Fibroblast of skin of abdomen (primary cell): ENCODE data around the gene GADD45A.

Experiments used
- DNase-seq: peaks from one replicate; pipeline ENCODE4 v3.0.0-alpha.2; 2013

GADD45A gene

DNA sequence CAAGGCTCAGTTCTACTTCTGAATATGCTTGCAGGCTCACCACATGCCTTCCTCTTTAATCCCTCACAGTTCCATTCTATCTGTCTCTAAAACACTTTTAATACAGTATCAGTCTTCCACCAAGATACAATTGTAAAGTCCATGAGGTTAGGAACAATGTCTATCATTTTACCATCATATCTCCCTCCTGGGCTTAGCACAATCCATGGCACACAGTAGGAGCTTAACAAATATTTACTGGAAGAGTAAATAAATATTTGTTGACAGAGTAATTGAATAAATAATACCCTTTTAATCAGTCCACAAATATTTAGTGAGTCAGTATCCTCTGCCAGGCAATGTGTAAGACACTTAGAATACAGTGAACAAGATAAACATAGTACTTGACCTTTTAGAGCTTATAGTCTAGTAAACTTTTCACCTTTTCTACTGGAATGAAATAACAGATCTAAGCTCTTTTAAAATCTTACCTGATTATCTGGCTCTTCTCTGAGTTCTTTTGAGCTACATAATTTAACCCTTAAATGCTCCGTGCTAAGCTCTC, 12.7 kb upstream of the GADD45A start:
- no peak for DNase-seq

DNA sequence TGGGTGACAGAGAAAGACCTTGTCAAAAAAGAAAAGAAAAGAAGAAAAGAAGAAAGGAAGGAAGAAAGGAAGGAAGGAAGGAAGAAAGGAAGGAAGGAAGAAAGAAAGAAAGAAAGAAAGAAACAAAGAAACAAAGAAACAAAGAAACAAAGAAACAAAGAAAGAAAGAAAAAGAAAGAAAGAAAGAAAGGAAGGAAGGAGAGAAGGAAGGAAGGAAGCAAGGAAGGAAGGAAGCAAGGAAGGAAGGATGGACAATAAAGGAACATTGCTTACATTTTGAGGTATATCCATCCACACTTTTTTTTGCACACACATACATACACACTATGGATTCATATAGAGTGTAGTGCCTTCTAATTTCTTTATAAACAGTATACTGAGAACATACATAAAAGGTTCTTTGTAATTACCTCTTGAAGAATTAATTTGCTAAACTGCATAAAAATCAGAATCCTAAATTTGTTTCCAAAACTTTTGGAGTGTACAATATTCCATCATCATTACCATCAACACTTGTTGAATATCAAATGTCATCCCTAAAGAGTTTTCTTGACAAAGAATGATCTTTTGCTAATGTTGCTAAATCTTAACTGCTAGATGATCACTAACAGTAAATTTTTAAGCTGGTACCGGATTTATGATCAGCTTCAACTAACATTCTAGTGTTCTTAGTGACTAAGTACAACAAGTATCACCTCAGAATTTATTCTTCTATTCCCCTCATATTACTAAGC, 11.4 kb upstream of the GADD45A start:
- DNase-seq = no peak

DNA sequence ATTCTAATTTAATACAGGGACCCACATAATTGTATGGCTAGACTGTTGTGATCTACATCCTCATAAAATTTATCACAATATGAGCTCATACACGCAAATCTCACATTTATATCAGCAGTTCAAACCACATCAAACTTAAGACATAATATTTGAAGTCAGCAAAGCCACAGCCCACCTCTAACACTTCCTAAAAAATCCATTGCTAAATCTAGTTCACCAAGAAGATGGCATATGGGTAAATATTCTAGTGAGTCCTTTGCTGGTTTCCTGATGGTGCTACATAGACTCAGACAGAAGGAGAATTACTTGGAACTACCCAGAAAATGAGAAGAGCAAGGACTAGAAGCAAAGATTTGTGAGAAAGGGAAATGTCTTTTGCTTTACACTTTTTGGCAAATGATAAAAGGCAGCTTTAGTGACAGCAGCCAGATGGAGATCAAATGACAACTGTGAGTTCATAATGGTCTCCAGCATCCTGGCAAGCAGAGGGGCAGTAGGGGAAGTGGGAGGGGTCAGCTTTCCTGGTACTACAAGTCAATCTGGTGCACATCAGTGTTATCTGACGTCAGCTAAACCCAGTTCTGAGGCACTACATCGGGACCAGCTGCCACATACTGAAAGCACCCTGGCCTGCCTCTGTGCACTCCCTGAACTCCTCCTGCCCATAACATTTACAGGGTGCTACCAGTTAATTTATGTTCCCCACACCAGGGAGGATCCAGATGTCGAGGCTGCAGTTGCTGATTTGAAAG, 10.6 kb upstream of the GADD45A start:
- peak; percentile 58 for DNase-seq

DNA sequence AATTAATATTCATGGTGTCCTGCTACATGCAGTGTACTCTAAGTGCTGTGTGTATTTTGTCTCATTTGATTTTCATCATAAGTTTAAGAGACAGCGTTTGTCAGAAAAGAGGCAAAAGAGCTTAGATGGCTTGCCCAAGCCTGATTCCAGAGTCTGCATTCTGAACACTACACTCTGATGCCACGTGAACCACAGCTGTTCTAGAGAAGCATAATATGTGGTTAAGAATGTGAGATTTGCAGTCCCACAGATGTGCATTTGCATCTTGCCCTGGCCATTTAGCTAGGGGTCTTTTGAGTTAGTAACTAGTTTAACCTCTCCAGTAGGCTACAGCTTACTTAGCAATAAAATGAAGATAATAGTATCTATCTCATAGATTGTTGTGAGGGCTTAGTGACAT, 9.2 kb upstream of the GADD45A start:
- DNase-seq = peak; percentile 59

DNA sequence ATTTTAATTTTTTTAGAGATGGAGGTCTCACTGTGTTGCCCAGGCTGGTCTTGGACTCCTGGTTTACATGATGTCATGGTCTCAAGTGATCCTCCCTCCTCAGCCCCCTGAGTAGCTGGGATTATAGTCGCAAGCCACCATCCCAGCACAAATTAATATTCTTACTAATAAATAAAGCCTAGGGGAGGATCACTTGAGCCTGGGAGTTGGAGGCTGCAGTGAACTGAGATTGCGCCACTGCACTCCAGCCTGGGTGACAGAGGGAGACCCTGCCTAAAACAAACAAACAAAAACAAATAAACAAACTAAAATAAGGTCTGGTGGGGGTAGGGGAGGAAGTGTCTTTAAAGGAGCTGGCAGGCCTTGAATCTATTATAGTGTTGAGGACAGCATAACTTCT, 8.7 kb upstream of the GADD45A start:
- no peak for DNase-seq

DNA sequence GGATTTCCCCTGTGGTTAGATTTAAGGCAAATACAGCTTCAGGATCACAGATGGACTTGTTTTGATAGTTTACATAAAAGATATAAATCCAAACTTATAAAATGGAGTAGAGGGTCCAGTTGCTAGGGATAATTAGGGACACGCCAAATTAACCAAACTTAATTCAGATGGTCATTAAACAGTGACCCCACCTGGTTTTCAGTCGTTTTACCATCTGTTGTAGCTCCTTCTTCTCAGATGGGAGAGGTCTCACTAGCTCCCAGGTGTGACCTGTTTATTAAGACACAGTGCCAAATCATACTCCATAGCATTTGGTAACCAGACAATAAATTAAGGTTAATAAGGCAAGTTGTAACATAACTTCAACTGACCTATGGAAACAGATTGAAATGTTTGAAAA, 8.1 kb upstream of the GADD45A start:
- no peak for DNase-seq

DNA sequence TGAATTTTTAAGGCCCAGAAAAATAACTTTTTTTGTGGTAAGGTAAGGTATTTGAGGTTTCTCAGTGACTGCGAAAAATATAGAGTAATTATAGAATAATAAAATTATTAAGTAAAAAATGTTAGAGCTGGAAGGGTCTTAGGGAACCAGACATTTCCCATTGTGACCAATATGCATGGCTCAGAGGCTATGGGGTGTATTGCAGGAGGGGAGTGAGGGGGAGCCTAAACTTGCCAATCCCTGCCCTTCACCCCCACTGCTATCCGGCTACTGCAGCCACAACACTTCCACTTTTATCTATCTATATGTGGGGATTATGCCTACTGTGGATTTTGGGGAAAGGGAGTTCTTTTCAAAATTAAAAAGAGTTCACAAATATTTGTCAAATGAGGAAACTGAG, 7.6 kb upstream of the GADD45A start:
- DNase-seq = no peak

DNA sequence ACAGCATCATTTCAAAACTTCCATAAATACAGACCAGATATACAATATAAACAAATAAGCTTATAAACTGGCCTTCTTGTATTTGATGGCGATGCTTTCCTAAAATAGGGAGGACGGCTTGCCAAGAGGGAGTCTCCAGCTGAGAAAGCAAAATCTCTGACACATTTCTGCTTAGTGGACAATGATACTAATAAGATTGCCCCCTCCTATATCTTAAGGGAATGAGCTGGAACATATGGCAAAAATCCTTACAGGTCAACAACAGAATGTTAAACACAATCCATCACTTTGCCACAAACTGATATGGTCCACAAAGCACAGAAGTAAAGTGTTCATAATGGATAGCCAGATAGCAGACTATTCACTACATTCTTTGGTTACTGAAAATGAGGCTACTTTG, 7.1 kb upstream of the GADD45A start:
- DNase-seq = no peak

DNA sequence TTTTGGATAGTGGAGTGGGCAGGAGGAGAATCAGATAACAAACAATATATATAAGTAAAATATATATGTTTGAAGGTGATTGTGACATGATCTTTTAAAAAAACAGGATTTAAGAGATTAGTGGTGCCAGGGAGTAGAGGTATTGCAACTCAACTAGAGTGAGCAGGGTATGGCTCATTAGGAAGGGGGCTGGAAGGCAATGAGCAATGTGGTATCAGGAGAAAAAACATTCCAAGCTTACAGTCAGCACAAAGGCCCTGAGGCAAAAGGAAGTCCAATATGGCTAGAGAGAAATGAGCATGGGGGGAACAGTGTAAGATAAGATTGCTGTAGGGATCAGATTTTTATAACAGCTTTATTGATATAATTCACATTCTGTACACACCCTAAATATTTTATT, 5.3 kb upstream of the GADD45A start:
- no peak for DNase-seq

DNA sequence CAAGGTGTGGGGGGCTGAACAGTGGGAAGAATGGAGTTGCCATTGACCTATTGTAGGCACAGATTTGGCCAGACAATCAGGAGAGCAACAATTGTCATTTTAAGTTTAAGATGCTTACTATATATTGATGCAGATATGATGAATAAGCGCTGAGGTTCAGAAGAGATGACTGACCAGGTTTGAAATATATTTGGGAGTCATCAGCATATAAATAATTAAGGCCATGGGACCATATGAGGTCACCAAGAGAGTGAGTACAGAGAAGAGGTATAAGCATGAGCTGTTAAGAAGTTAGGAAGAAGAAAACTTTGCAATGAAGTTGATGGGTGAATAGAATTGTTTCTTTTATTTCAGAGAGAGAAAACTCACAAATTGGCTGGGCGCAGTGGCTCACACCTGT, 4.5 kb upstream of the GADD45A start:
- no peak for DNase-seq

DNA sequence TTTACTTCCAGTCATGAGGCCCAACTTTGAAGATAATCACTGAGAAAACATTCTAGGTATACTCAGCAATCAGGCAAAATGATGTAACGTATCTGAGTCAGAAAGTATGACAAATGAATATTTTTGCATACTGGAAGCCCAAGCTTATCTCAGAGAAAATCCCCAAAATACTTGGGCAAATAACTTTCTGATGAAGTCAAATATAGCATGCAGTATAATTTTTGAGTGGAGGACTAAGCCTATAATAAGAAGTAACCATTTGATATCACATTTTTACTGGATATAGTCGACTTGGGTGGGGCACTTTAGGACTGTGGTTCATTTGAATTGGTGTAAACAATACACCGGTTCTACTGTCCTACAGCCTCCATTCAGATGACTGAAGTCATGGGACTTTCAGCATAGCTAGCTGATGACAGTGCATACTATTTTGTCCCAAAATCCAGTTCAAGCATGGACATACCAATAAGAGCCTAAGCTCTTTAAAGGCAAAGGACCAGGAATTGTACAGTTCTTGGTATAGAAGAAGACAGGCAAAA, 2.3 kb upstream of the GADD45A start:
- DNase-seq = peak; percentile 87

DNA sequence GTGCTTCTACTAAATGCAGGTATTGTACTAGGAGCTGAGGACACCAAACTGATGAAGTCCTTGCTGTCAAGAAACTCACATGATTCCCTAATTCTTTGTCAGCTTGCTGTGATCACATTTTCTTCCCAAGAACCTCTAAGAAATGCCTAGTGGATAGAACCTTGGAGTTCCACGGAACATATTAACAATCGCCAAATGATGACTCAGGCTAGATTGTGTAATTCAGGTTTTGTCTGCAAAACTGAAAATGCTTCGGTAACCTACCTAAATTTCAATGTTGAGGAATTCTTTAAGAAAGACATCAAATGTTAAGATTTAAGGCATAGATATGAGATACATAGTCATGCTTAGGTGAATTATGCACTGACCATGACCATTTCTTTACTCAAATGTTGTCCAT, 1.7 kb upstream of the GADD45A start:
- DNase-seq = peak; percentile 70

DNA sequence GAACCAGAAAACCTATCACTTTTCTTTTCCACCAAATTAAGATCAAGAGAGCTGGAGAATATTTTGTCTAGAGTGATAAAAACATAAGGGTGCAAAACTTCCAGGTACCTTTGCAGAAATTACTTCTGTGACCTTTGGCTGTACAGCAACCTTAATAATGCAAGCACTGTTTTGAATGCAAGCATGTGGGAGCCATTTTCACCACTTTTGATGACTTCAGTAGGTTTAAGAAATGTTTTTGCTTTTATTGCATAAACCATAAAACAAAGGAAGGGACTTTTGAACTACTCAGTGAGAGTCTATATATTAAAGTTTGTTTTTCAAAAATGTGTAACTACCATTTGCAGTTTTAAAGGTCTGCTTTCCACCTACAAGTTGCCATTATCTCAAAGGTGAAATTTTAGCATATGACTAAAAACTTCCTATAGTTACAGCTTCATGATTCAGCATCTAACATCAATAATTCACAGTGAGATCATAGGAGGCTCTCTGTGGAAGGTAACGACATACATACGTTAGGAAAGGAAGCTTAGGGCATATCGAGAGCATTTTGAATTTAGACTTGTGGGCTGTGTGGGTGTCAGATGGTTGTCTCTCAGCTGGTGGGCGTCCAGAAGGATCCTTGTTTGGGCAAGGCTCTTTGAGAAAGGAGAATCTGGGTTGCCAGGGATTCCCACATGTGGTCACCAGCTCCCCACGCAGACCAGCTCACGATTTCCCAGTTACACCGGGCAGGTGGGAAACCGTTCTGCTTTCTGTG, 1.1 kb upstream of the GADD45A start:
- peak; percentile 38 for DNase-seq

DNA sequence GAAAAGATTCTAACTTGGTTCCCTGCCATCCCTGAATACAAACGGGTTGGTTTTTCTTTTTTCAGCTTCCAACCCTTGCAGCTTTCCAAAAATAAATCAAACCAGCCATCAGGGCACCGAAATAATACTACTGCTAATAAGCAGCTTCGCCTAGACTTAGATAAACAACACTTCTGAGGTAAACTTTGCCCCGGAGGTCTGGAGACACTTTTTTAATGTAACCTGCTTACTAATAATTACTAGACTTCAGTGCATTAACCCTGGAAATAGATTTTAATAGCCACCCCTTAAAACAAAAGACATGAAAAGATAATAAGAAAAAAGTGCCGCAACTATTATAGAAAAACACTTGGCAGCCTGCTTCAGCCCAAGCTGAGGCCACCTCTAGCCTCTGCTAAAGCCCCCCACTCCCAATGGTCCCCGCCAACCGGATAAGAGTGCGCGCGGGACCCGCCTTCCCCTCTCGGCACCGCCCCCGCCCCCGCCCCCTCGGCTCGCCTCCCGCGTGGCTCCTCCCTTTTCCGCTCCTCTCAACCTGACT, 405 bp upstream of the GADD45A start:
- DNase-seq = no peak

DNA sequence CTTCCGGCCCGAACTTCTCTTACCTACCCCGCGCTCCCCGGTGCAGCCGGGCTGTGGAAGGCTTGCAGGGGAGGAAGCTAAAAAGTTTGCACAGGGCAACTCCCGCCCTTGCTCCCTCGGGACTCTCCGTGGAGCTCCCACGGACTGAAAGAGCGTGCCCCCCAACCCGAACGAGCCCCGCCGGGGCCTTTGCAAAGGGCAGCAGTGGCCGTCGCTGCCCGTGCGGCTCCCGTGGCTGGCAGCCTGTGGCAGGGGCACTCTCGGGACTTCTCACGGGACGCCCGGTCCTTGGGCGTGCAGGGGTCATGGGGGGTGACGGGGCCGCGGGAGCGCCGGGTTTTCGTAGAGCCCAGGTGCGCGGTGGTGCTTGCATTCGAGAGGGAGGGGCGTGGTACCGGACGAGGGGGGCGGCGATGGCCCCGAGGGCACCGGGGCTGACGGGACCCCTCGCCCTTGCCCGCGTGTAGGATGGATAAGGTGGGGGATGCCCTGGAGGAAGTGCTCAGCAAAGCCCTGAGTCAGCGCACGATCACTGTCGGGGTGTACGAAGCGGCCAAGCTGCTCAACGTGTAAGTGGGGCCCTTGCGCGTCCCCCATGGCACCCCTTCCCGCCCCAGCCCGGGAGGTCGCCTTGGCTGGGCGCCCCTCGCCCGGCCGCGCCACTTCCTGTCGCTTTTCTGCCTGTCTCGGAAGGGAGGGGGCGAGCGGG, 711 bp downstream of the GADD45A start:
- DNase-seq = peak; percentile 56

DNA sequence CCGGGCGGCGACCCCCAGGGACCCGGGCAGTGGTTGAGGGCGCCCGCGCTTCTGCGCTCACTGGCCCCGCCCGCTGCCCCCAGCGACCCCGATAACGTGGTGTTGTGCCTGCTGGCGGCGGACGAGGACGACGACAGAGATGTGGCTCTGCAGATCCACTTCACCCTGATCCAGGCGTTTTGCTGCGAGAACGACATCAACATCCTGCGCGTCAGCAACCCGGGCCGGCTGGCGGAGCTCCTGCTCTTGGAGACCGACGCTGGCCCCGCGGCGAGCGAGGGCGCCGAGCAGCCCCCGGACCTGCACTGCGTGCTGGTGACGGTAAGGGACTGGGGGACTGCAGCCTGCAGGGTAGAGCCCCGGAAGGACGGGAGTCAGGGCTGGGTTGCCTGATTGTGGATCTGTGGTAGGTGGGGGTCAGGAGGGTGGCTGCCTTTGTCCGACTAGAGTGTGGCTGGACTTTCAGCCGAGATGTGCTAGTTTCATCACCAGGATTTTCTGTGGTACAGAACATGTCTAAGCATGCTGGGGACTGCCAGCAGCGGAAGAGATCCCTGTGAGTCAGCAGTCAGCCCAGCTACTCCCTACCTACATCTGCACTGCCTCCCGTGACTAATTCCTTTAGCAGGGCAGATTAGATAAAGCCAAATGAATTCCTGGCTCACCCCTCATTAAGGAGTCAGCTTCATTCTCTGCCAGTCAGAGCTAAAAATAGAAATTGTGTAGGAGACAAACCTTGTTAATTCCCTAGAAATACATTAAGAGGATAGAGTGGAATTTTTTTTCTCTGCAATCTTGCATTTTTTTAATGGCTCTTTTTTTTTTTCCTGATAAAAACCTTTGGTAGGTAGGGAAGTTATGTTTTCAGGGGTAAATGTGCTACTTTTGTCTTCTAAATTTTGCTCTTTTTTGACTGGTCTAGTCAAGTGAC, 1.5 kb downstream of the GADD45A start:
- DNase-seq = peak; percentile 99

DNA sequence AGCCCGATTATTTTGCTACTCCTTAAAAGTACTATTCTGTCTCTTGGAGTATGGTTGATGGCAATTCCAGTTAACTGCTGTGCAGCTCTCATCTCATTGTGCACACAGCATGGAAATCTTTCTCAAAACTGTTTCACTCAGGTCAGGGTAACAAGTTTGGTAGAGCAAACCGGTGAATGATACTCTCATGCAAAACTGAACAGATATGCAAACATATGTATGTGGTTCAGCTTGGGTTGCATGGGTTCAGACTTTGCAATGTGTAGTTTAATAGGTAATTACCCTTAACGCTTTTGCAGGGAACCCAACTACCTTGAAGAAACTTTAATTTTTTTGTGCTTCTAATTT, 2.2 kb downstream of the GADD45A start:
- no peak for DNase-seq

DNA sequence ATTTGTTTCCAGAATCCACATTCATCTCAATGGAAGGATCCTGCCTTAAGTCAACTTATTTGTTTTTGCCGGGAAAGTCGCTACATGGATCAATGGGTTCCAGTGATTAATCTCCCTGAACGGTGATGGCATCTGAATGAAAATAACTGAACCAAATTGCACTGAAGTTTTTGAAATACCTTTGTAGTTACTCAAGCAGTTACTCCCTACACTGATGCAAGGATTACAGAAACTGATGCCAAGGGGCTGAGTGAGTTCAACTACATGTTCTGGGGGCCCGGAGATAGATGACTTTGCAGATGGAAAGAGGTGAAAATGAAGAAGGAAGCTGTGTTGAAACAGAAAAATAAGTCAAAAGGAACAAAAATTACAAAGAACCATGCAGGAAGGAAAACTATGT, 2.6 kb downstream of the GADD45A start:
- peak; percentile 93 for DNase-seq

DNA sequence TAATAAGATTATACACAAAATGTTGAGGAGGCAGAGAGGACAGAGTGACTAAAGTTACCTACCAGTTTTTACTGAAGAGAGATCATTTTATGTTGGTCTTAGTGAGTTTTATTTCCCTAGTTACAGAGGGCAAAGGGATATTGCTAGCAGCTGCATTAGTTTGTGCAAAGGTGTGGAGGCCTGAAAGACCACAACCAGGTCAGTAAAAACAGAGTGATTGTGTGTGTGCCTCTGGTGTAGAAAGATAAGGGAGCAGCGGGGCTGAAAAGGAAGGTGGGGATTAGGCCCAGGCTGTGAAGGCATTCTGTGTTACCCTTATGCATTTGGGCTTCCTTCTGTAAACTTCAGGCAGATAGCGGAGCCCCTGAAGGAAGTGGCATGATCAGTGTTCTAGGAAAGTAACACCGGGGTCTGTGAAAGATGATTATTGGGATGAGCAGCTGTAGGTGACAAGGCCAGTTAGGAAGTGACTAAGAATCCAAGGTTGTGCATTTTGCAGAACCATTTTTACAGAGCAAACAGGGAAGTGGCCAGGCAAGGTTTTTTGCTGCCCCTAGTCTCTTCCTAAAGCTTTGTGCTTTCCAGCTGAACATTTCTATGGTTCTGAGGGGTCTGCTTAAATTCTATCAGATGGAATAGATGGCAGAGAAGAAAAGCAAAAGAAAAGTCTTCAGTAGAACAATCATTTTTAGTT, 3.7 kb downstream of the GADD45A start:
- no peak for DNase-seq

DNA sequence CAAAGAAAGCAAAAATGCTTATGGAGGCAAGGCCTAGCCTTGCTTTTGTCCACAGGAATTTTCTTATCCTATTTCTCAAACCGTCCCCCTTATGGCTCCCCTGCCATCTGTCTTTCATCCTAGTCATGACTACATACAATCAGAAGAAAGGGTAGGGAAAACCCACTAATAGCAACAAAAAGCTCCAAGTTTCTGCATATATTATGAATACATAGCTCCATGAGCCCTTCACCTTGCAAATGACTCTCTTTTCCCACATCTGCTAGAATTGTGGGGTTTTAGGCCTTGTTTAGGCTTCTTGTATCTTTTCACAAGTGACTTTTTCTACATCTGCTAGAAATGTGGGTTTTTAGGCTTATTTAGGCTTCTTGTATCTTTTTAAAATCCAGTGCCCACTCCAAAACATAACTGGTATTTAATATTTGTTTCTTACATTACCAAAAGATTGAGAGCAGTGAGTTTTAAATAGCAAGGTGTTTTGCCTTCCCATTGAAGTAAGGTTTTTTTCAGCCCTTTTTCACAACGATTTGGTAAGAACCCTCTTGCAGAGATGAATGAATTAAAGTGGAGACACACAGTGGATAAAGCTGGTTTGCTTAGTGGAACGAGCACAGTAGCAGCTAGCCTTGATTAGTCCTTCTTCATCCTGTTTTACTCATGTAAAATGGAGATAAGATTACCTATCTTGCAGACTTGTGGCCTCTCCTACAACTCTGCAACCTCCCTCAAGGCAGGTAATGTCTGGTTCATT, 4.4 kb downstream of the GADD45A start:
- DNase-seq = no peak
